ENCODE measurements around the gene FCN1.

The FCN1 gene

GRCh38 chr9:134957945-134958227 lies 40.2 kb upstream of the FCN1 start:
- TF ChIP-seq SIN3A (IDR thresholded peaks at IDR 0.05; ENCODE audit: borderline replicate concordance, insufficient read depth, low read length) (no peak), REST (IDR thresholded peaks at IDR 0.05; ENCODE audit: insufficient read depth in 1 of 2, low read depth in 2 of 2, low read length in 2 of 2) (no peak), FOXP2 (optimal IDR thresholded peaks at IDR 0.05; ENCODE audit: borderline replicate concordance, extremely low read depth, extremely low read length, insufficient read depth) (no peak), POLR2AphosphoS5 (IDR thresholded peaks at IDR 0.05; ENCODE audit: low read depth, low read length) (no peak), TAF1 (IDR thresholded peaks at IDR 0.05; ENCODE audit: borderline replicate concordance, insufficient read depth, low read length) (no peak)

GRCh38 chr9:134957165-134957944 lies 39.6 kb upstream of the FCN1 start:
- TF ChIP-seq FOXP2 (optimal IDR thresholded peaks at IDR 0.05; ENCODE audit: borderline replicate concordance, extremely low read depth, extremely low read length, insufficient read depth) (no peak), TAF1 (IDR thresholded peaks at IDR 0.05; ENCODE audit: borderline replicate concordance, insufficient read depth, low read length) (no peak)

GRCh38 chr9:134955801-134956200 lies 38.1 kb upstream of the FCN1 start:
- TF ChIP-seq POLR2AphosphoS5 (IDR thresholded peaks at IDR 0.05; ENCODE audit: low read depth, low read length) (no peak), SIN3A (IDR thresholded peaks at IDR 0.05; ENCODE audit: borderline replicate concordance, insufficient read depth, low read length) (no peak), TAF1 (IDR thresholded peaks at IDR 0.05; ENCODE audit: borderline replicate concordance, insufficient read depth, low read length) (no peak), REST (IDR thresholded peaks at IDR 0.05; ENCODE audit: insufficient read depth in 1 of 2, low read depth in 2 of 2, low read length in 2 of 2) (no peak), FOXP2 (optimal IDR thresholded peaks at IDR 0.05; ENCODE audit: borderline replicate concordance, extremely low read depth, extremely low read length, insufficient read depth) (no peak)

GRCh38 chr9:134955156-134955555 lies 37.4 kb upstream of the FCN1 start:
- no peak for TF ChIP-seq FOXP2 (optimal IDR thresholded peaks at IDR 0.05; ENCODE audit: borderline replicate concordance, extremely low read depth, extremely low read length, insufficient read depth)
- no peak for TF ChIP-seq POLR2AphosphoS5 (IDR thresholded peaks at IDR 0.05; ENCODE audit: low read depth, low read length)
- no peak for TF ChIP-seq REST (IDR thresholded peaks at IDR 0.05; ENCODE audit: insufficient read depth in 1 of 2, low read depth in 2 of 2, low read length in 2 of 2)
- TF ChIP-seq SIN3A (IDR thresholded peaks at IDR 0.05; ENCODE audit: borderline replicate concordance, insufficient read depth, low read length) = no peak
- no peak for TF ChIP-seq TAF1 (IDR thresholded peaks at IDR 0.05; ENCODE audit: borderline replicate concordance, insufficient read depth, low read length)

GRCh38 chr9:134951994-134952393 lies 34.3 kb upstream of the FCN1 start:
- TF ChIP-seq FOXP2 (optimal IDR thresholded peaks at IDR 0.05; ENCODE audit: borderline replicate concordance, extremely low read depth, extremely low read length, insufficient read depth) = no peak
- no peak for TF ChIP-seq REST (IDR thresholded peaks at IDR 0.05; ENCODE audit: insufficient read depth in 1 of 2, low read depth in 2 of 2, low read length in 2 of 2)
- TF ChIP-seq POLR2AphosphoS5 (IDR thresholded peaks at IDR 0.05; ENCODE audit: low read depth, low read length) = no peak
- no peak for TF ChIP-seq SIN3A (IDR thresholded peaks at IDR 0.05; ENCODE audit: borderline replicate concordance, insufficient read depth, low read length)
- no peak for TF ChIP-seq TAF1 (IDR thresholded peaks at IDR 0.05; ENCODE audit: borderline replicate concordance, insufficient read depth, low read length)

All from PFSK-1 (cell line).